ENCODE data around the gene APOBEC3B. TPM values are rescaled to one million over a fixed set of nuclear protein-coding genes. Genes with fewer than 3 reads are reported as not detected.
"Not testable (repeated sequence)": the region's sequence is repeated elsewhere in the genome, so short reads cannot be mapped to it uniquely, and the experiment has no call there.

Gene APOBEC3B
- polyA plus RNA-seq, 2 donors = 3.4 to 4.6 TPM

- WGBS, 2 donors = 45 to 51% methylated on average over 14 to 15 of the region's 15 CpGs
- H3K36me3 ChIP-seq (ENCODE audit: control insufficient read depth in 2 of 2, insufficient read depth in 2 of 2, low read length in 1 of 2); H3K4me3 ChIP-seq (ENCODE audit: low read depth in 1 of 2, low read length in 2 of 2); H3K4me1 ChIP-seq (ENCODE audit: control insufficient read depth in 2 of 2, insufficient read depth in 2 of 2, low read length in 1 of 2); H3K27me3 ChIP-seq (ENCODE audit: control insufficient read depth in 1 of 2, insufficient read depth in 2 of 2, low read length in 2 of 2); H3K9me3 ChIP-seq (ENCODE audit: control insufficient read depth in 2 of 2, insufficient read depth in 1 of 2, low read depth in 1 of 2, low read length in 1 of 2): not testable (repeated sequence)
- H3K27ac ChIP-seq (ENCODE audit: low read depth in 2 of 2, low read length in 1 of 2) = peak overlapping the region; percentile 31 to 51
Observed at GRCh38 chr22:39020021-39020651, 38.0 kb downstream of the APOBEC3B start.

GRCh38 chr22:39021552-39022250 is 39.6 kb downstream of the APOBEC3B start:
- peak overlapping the region; percentile 17 to 49 for H3K4me3 ChIP-seq (ENCODE audit: low read depth in 1 of 2, low read length in 2 of 2)
- H3K4me1 ChIP-seq (ENCODE audit: control insufficient read depth in 2 of 2, insufficient read depth in 2 of 2, low read length in 1 of 2) = no peaks in the 10 kb centered on the region
- H3K27me3 ChIP-seq (ENCODE audit: control insufficient read depth in 1 of 2, insufficient read depth in 2 of 2, low read length in 2 of 2) = no peaks in the 10 kb centered on the region
- H3K36me3 ChIP-seq (ENCODE audit: control insufficient read depth in 2 of 2, insufficient read depth in 2 of 2, low read length in 1 of 2) = peaks cover 0 to 9% of the 10 kb centered on the region in 2 donors
- WGBS, 2 donors = 59 to 63% methylated on average over 9 of the region's 9 CpGs
- H3K9me3 ChIP-seq (ENCODE audit: control insufficient read depth in 2 of 2, insufficient read depth in 1 of 2, low read depth in 1 of 2, low read length in 1 of 2) = no peaks in the 10 kb centered on the region
- H3K27ac ChIP-seq (ENCODE audit: low read depth in 2 of 2, low read length in 1 of 2) = peak overlapping the region; percentile 25 to 45

GRCh38 chr22:39024519-39025308 is 42.6 kb downstream of the APOBEC3B start:
- Histone ChIP-seq H3K27me3 (ENCODE audit: control insufficient read depth in 1 of 2, insufficient read depth in 2 of 2, low read length in 2 of 2) (no peaks in the 10 kb centered on the region), H3K27ac (ENCODE audit: low read depth in 2 of 2, low read length in 1 of 2) (no peak overlapping the region), H3K4me3 (ENCODE audit: low read depth in 1 of 2, low read length in 2 of 2) (no peak overlapping the region), H3K36me3 (ENCODE audit: control insufficient read depth in 2 of 2, insufficient read depth in 2 of 2, low read length in 1 of 2) (peaks cover 0 to 3% of the 10 kb centered on the region in 2 donors), H3K9me3 (ENCODE audit: control insufficient read depth in 2 of 2, insufficient read depth in 1 of 2, low read depth in 1 of 2, low read length in 1 of 2) (no peaks in the 10 kb centered on the region), H3K4me1 (ENCODE audit: control insufficient read depth in 2 of 2, insufficient read depth in 2 of 2, low read length in 1 of 2) (no peaks in the 10 kb centered on the region)
- WGBS, 2 donors = 77 to 85% methylated on average over 15 of the region's 15 CpGs

- H3K36me3 ChIP-seq (ENCODE audit: control insufficient read depth in 2 of 2, insufficient read depth in 2 of 2, low read length in 1 of 2) = peaks cover 0 to 3% of the 10 kb centered on the region in 2 donors
Observed at GRCh38 chr22:39026509-39027150, 44.5 kb downstream of the APOBEC3B start.

GRCh38 chr22:39027717-39028116 is 45.6 kb downstream of the APOBEC3B start:
- no peak overlapping the region for H3K27ac ChIP-seq (ENCODE audit: low read depth in 2 of 2, low read length in 1 of 2)
- H3K4me3 ChIP-seq (ENCODE audit: low read depth in 1 of 2, low read length in 2 of 2) = no peak overlapping the region
- H3K27me3 ChIP-seq (ENCODE audit: control insufficient read depth in 1 of 2, insufficient read depth in 2 of 2, low read length in 2 of 2) = no peaks in the 10 kb centered on the region
- H3K9me3 ChIP-seq (ENCODE audit: control insufficient read depth in 2 of 2, insufficient read depth in 1 of 2, low read depth in 1 of 2, low read length in 1 of 2) = no peaks in the 10 kb centered on the region
- no peaks in the 10 kb centered on the region for H3K4me1 ChIP-seq (ENCODE audit: control insufficient read depth in 2 of 2, insufficient read depth in 2 of 2, low read length in 1 of 2)
- peaks cover 0 to 3% of the 10 kb centered on the region in 2 donors for H3K36me3 ChIP-seq (ENCODE audit: control insufficient read depth in 2 of 2, insufficient read depth in 2 of 2, low read length in 1 of 2)
- 84 to 87% methylated on average over 4 of the region's 4 CpGs for WGBS, 2 donors

More at GRCh38 chr22:39026509-39027150, 44.5 kb downstream of the APOBEC3B start:
- Histone ChIP-seq H3K4me3 (ENCODE audit: low read depth in 1 of 2, low read length in 2 of 2) (no peak overlapping the region), H3K9me3 (ENCODE audit: control insufficient read depth in 2 of 2, insufficient read depth in 1 of 2, low read depth in 1 of 2, low read length in 1 of 2) (no peaks in the 10 kb centered on the region), H3K27ac (ENCODE audit: low read depth in 2 of 2, low read length in 1 of 2) (no peak overlapping the region), H3K27me3 (ENCODE audit: control insufficient read depth in 1 of 2, insufficient read depth in 2 of 2, low read length in 2 of 2) (no peaks in the 10 kb centered on the region), H3K4me1 (ENCODE audit: control insufficient read depth in 2 of 2, insufficient read depth in 2 of 2, low read length in 1 of 2) (no peaks in the 10 kb centered on the region)
- WGBS, 2 donors = 87 to 89% methylated on average over 12 of the region's 12 CpGs

- no peak overlapping the region for H3K4me3 ChIP-seq (ENCODE audit: low read depth in 1 of 2, low read length in 2 of 2)
- 93% methylated on average over 11 of the region's 11 CpGs for WGBS, 2 donors
- H3K27me3 ChIP-seq (ENCODE audit: control insufficient read depth in 1 of 2, insufficient read depth in 2 of 2, low read length in 2 of 2) = no peaks in the 10 kb centered on the region
- H3K36me3 ChIP-seq (ENCODE audit: control insufficient read depth in 2 of 2, insufficient read depth in 2 of 2, low read length in 1 of 2) = peaks cover 0 to 3% of the 10 kb centered on the region in 2 donors
- H3K4me1 ChIP-seq (ENCODE audit: control insufficient read depth in 2 of 2, insufficient read depth in 2 of 2, low read length in 1 of 2) = no peaks in the 10 kb centered on the region
- no peak overlapping the region for H3K27ac ChIP-seq (ENCODE audit: low read depth in 2 of 2, low read length in 1 of 2)
- no peaks in the 10 kb centered on the region for H3K9me3 ChIP-seq (ENCODE audit: control insufficient read depth in 2 of 2, insufficient read depth in 1 of 2, low read depth in 1 of 2, low read length in 1 of 2)
Observed at GRCh38 chr22:39028281-39028680, 46.1 kb downstream of the APOBEC3B start.

GRCh38 chr22:39029227-39029626 is 47.1 kb downstream of the APOBEC3B start:
- 87 to 89% methylated on average over 13 of the region's 13 CpGs for WGBS, 2 donors
- no peak overlapping the region for H3K27ac ChIP-seq (ENCODE audit: low read depth in 2 of 2, low read length in 1 of 2)
- H3K4me3 ChIP-seq (ENCODE audit: low read depth in 1 of 2, low read length in 2 of 2) = no peak overlapping the region
- peaks cover 0 to 3% of the 10 kb centered on the region in 2 donors for H3K36me3 ChIP-seq (ENCODE audit: control insufficient read depth in 2 of 2, insufficient read depth in 2 of 2, low read length in 1 of 2)
- H3K9me3 ChIP-seq (ENCODE audit: control insufficient read depth in 2 of 2, insufficient read depth in 1 of 2, low read depth in 1 of 2, low read length in 1 of 2) = no peaks in the 10 kb centered on the region
- no peaks in the 10 kb centered on the region for H3K27me3 ChIP-seq (ENCODE audit: control insufficient read depth in 1 of 2, insufficient read depth in 2 of 2, low read length in 2 of 2)
- H3K4me1 ChIP-seq (ENCODE audit: control insufficient read depth in 2 of 2, insufficient read depth in 2 of 2, low read length in 1 of 2) = no peaks in the 10 kb centered on the region

- H3K4me3 ChIP-seq (ENCODE audit: low read depth in 1 of 2, low read length in 2 of 2) = no peak overlapping the region
- WGBS, 2 donors = 91 to 93% methylated on average over 14 of the region's 14 CpGs
- no peaks in the 10 kb centered on the region for H3K36me3 ChIP-seq (ENCODE audit: control insufficient read depth in 2 of 2, insufficient read depth in 2 of 2, low read length in 1 of 2)
- H3K27me3 ChIP-seq (ENCODE audit: control insufficient read depth in 1 of 2, insufficient read depth in 2 of 2, low read length in 2 of 2) = no peaks in the 10 kb centered on the region
- H3K27ac ChIP-seq (ENCODE audit: low read depth in 2 of 2, low read length in 1 of 2) = no peak overlapping the region
- no peaks in the 10 kb centered on the region for H3K9me3 ChIP-seq (ENCODE audit: control insufficient read depth in 2 of 2, insufficient read depth in 1 of 2, low read depth in 1 of 2, low read length in 1 of 2)
- no peaks in the 10 kb centered on the region for H3K4me1 ChIP-seq (ENCODE audit: control insufficient read depth in 2 of 2, insufficient read depth in 2 of 2, low read length in 1 of 2)
Observed at GRCh38 chr22:39030705-39031104, 48.6 kb downstream of the APOBEC3B start.
